Activated T-cell treated with anti-CD3 and anti-CD28 coated beads for 4 hours (primary cell): Measurements from ENCODE around the gene WFDC9.
"Not testable (repeated sequence)": the region's sequence is repeated elsewhere in the genome, so short reads cannot be mapped to it uniquely, and the experiment has no call there.

Experiments
- DNase-seq: peaks from one replicate; pipeline ENCODE4 v3.0.0-alpha.2; 2020

WFDC9 gene

DNA sequence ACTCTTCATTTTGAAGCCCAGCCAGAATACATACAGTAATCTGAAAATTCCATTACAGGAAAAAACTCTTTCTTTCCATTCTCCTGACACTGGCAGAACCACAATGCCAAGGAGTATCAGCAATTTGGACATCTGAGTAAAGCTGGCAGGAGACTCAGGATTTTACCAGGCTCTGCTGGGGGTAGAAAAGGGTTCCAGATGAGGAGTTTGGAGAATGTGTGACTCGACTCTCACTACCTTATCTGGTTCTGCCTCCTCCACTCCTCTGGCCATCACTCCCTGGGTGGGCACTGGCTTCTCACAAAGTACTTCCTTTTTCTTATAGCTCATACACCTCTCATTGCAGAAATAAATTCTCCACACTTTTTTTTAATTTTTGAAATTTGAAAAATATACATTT, 41.4 kb downstream of the WFDC9 start:
- no peak for DNase-seq

DNA sequence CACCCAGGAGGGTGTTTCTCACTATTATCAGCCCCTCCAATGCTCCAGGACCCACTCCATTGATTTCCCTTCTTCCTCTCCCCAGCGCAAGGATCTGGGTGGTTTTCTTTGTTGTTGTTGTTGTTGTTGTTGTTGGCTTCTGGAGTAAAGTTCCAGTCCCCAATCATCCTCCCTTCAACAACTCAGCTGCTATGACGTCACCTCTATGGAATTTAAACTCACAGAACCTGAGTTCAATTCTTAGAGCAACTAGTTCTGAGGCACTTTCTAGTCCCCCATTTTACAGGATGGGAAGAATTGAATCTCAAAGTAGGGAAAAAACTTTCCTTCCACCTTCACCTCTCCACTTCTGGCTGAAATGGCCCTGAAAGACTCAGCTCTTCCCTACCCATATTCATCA, 42.3 kb downstream of the WFDC9 start:
- DNase-seq, result no peak

DNA sequence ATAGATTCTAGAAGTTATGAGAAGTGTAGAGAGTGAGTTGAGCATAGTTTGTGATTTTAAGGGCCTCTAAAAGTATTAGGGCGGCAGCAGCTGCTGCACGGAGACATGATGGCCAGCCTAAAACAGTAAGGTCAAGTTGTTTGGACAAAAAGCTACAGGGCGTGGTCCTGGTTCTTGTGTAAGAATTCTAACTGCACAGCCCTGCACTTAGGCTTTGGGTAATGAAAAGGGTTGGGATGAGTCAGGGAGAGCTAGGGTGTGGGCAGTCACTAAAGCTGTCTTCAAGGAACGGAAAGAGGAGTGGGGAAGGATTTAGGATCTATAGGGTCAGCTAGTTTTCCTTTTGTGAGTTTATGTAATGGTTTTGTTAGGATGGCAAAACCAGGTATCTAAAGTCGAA, 45.1 kb downstream of the WFDC9 start:
- DNase-seq, result not testable (repeated sequence)

DNA sequence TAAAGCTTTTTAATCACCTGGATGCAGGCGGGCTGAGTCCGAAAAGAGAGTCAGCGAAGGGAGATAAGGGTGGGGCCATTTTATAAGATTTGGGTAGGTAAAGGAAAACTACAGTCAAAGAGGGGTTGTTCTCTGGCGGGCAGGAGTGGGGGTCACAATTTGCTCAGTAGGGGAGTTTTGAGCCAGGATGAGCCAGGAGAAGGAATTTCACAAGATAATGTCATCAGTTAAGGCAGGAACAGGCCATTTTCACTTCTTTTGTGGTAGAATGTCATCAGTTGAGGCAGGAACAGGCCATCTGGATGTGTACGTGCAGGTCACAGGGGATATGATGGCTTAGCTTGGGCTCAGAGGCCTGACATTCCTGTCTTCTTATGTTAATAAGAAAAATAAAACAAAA, 46.8 kb downstream of the WFDC9 start:
- DNase-seq, result not testable (repeated sequence)

DNA sequence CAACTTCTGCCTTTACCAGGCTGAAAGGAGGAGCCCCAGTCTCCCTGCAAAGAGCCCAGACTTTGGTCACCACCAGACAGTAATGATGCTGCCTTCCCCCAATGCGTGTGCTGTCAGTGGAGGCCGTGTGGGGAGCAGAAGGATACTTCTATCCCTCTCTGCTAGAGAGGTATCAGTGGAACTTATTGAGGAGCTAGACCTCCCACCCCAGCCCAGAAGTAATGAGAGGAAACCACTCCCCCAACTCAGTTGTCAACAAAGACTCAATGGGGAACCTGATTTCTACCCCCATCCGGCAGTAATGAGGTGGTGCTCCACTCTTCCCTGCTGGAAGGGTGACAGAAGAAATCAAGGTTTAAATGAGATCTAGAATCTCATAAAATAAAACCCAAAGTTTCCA, 47.6 kb downstream of the WFDC9 start:
- DNase-seq, result no peak

DNA sequence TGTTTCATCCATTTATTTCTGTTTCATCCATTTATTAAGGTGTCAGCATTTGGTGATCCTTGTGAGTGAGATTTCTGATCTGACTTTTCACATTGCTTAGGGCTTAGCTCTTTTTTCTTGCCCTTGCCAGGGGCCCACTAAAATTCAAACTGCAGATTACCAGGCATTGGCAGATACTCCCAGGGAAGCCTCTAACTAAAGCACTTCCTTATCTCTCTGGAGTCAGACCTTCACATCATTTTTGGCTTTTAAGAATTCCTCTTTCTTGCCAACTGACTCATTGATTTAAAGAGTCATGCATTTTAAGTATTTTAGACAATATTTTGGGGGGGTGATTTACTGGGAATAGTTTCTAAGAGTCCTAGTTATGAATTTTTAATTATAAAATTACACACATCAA, 49.4 kb downstream of the WFDC9 start:
- DNase-seq, result no peak

DNA sequence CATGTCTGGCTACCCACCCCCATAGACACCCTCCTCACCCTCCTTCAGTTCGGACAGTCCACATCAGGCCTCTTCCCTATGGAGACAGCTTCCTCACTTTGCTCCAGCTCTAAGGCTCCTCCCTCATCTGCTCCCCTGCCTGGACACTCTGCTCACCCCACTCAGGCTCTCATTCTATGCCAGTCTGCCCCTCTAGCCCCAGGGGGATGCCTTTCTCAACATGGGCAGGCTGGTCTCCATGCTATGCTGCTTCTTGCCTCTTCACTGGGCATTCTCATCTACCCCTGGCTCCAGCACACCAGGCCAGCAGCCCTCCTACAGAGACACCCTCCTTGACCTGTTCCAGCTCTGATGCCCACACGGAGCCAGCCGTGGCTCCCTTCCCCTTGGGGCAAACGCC, 51.9 kb downstream of the WFDC9 start, which contains the start of gene WFDC8:
TSS of gene WFDC8 (minus strand) at position 101 of the 400 bp plus-strand sequence. CDS start at position 64, 37 bp downstream.
- no peak for DNase-seq

DNA sequence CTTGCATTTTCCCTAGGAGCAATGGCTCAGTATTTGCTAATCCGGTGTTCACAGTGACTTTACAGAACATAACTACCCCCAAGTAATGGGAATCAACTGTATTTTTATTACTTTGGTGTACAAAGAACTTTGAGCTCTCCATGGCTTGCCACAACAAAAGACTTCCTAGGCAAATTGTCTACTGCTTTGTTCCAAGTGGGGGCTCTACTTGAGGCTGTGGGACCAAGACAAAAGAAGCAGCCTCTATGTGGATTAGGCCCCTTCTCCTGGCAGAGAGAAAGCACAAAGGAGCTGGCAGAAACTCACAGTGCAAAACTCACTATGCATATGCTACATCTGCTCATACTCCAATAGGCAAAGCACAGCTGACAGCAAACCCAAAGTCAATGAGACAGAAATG, 52.9 kb downstream of the WFDC9 start:
- DNase-seq, result no peak

DNA sequence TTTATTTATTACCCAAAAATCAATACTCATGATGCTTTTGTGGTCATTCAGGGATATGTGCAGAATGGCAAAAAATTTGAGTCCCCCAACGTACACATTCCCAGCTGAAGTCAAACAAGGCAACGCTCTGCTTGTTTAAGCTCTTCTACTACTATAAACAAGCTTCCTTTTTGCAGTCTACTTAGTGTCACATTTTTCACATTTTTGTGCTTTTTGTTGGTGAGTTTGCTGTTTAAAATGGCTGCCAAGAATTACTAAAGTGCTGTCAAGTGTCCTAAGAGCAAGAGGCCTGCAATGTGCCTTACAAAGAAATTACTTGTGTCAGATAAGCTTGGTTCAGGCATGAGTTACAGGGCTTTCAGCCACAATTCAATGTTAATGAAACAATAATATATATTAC, 54.1 kb downstream of the WFDC9 start:
- DNase-seq, result no peak

DNA sequence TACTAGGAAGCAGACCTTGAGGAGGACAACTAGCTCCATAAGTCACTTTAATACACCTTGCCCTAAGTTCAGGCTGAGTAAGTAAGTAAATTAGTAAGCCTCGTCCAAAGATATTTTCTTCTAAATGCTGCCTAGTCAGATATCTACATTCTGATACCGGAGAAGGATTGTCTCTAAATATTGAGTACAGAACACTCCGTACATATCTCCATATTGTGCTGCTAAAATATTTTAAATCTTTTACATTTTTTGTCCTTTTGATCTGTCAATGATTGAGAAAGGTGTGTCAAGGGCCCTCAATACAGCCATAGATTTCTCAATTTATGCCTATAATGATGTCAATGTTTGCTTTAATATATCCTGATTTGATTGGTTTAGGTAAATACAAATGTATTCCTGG, 55.2 kb downstream of the WFDC9 start:
- DNase-seq, result no peak

DNA sequence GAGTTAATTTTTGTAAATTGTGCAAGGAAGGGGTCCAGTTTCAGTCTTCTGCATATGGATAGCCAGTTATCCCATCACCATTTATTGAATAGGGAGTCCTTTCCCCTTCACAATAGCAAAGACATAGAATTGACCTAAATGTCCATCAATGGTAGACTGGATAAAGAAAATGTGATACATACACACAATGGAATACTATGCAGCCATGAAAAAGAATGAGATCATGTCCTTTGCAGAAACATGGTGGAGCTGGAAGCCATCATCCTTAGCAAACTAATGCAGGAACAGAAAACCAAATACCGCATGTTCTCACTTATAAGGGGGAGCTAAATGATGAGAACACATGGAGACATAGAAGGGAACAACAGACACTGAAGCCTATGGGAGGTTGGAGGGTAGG, 61.4 kb downstream of the WFDC9 start:
- DNase-seq, result not testable (repeated sequence)

DNA sequence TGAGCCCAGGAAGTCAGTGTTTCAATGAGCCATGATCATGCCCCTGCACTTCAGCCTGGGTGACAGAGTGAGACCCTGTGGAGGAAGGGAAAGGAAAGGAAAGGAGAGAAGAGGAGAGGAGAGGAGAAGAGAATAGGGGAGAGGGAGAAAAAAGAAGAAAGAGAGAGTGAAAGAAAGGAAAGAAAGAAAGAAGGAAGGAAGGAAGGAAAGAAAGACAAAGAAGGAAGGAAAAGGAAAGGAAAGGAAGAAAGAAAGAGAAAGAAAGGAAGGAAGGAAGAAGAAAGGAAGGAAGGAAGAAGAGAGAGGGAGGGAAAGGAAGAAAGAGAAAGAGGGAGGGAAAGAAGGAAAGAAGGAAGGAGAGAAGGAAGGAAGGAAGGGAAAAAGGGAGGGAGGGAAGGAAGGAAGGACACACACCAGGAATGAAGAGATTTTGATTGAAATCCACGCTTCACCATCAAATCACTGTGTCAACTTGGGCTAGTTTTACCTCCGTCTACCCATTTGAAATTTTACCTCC, 66.3 kb downstream of the WFDC9 start:
- DNase-seq, result no peak
